ENCODE results near the gene VAV2. TPM values are rescaled to one million over a fixed set of nuclear protein-coding genes. Genes with fewer than 3 reads are reported as not detected.

Gene VAV2
- total and polyA plus RNA-seq, 2 donors, result 9.8 to 13.7 TPM

- DNase-seq (ENCODE audit: extremely low spot score), result no peak
- peaks cover 1% of the 10 kb centered on the region for H3K4me1 ChIP-seq (ENCODE audit: insufficient read depth)
- no peak overlapping the region for H3K27ac ChIP-seq (ENCODE audit: low read depth)
- no peak overlapping the region for H3K4me3 ChIP-seq (ENCODE audit: low read depth, low read length)
- 60% methylated on average over 14 of the region's 14 CpGs for WGBS
- H3K36me3 ChIP-seq (ENCODE audit: insufficient read depth), result no peaks in the 10 kb centered on the region
These were observed 37.1 kb downstream of the VAV2 start for GRCh38 chr9:133954862-133955529.

- no peak for DNase-seq (ENCODE audit: extremely low spot score)
- WGBS, result 95% methylated on average over 29 of the region's 29 CpGs
- Histone ChIP-seq H3K27ac (ENCODE audit: low read depth) (no peak overlapping the region), H3K4me1 (ENCODE audit: insufficient read depth) (peaks cover 1% of the 10 kb centered on the region), H3K36me3 (ENCODE audit: insufficient read depth) (no peaks in the 10 kb centered on the region), H3K4me3 (ENCODE audit: low read depth, low read length) (no peak overlapping the region)
These were observed 38.0 kb downstream of the VAV2 start for GRCh38 chr9:133953976-133954709.

- Histone ChIP-seq H3K4me1 (ENCODE audit: insufficient read depth) (peaks cover 1% of the 10 kb centered on the region), H3K36me3 (ENCODE audit: insufficient read depth) (no peaks in the 10 kb centered on the region), H3K27ac (ENCODE audit: low read depth) (no peak overlapping the region), H3K4me3 (ENCODE audit: low read depth, low read length) (no peak overlapping the region)
- no peak for DNase-seq (ENCODE audit: extremely low spot score)
- WGBS, result 97% methylated on average over 4 of the region's 4 CpGs
These were observed 38.5 kb downstream of the VAV2 start for GRCh38 chr9:133953621-133953975.

GRCh38 chr9:133952598-133953550 is 39.2 kb downstream of the VAV2 start:
- DNase-seq (ENCODE audit: extremely low spot score), result no peak
- no peaks in the 10 kb centered on the region for H3K36me3 ChIP-seq (ENCODE audit: insufficient read depth)
- peaks cover 1% of the 10 kb centered on the region for H3K4me1 ChIP-seq (ENCODE audit: insufficient read depth)
- no peak overlapping the region for H3K27ac ChIP-seq (ENCODE audit: low read depth)
- H3K4me3 ChIP-seq (ENCODE audit: low read depth, low read length), result no peak overlapping the region
- WGBS, result 96% methylated on average over 18 of the region's 18 CpGs

- no peak for DNase-seq (ENCODE audit: extremely low spot score)
- Histone ChIP-seq H3K36me3 (ENCODE audit: insufficient read depth) (no peaks in the 10 kb centered on the region), H3K4me1 (ENCODE audit: insufficient read depth) (peaks cover 1% of the 10 kb centered on the region), H3K27ac (ENCODE audit: low read depth) (no peak overlapping the region), H3K4me3 (ENCODE audit: low read depth, low read length) (no peak overlapping the region)
- 92% methylated on average over 8 of the region's 8 CpGs for WGBS
These were observed 40.9 kb downstream of the VAV2 start for GRCh38 chr9:133951265-133951664.

GRCh38 chr9:133950629-133951111 is 41.5 kb downstream of the VAV2 start:
- H3K4me3 ChIP-seq (ENCODE audit: low read depth, low read length), result no peak overlapping the region
- H3K36me3 ChIP-seq (ENCODE audit: insufficient read depth), result no peaks in the 10 kb centered on the region
- no peak for DNase-seq (ENCODE audit: extremely low spot score)
- WGBS, result 59% methylated on average over 25 of the region's 25 CpGs
- H3K27ac ChIP-seq (ENCODE audit: low read depth), result no peak overlapping the region
- peaks cover under 1% of the 10 kb centered on the region for H3K4me1 ChIP-seq (ENCODE audit: insufficient read depth)

GRCh38 chr9:133950192-133950591 is 41.9 kb downstream of the VAV2 start:
- DNase-seq (ENCODE audit: extremely low spot score), result no peak
- Histone ChIP-seq H3K27ac (ENCODE audit: low read depth) (no peak overlapping the region), H3K36me3 (ENCODE audit: insufficient read depth) (no peaks in the 10 kb centered on the region), H3K4me1 (ENCODE audit: insufficient read depth) (no peaks in the 10 kb centered on the region), H3K4me3 (ENCODE audit: low read depth, low read length) (no peak overlapping the region)
- WGBS, result 76% methylated on average over 13 of the region's 13 CpGs

GRCh38 chr9:133949486-133950061 is 42.5 kb downstream of the VAV2 start:
- Histone ChIP-seq H3K36me3 (ENCODE audit: insufficient read depth) (no peaks in the 10 kb centered on the region), H3K4me1 (ENCODE audit: insufficient read depth) (no peaks in the 10 kb centered on the region), H3K27ac (ENCODE audit: low read depth) (no peak overlapping the region), H3K4me3 (ENCODE audit: low read depth, low read length) (no peak overlapping the region)
- no peak for DNase-seq (ENCODE audit: extremely low spot score)
- WGBS, result 91% methylated on average over 14 of the region's 14 CpGs

GRCh38 chr9:133948561-133949485 is 43.3 kb downstream of the VAV2 start:
- Histone ChIP-seq H3K36me3 (ENCODE audit: insufficient read depth) (no peaks in the 10 kb centered on the region), H3K4me3 (ENCODE audit: low read depth, low read length) (no peak overlapping the region), H3K27ac (ENCODE audit: low read depth) (no peak overlapping the region), H3K4me1 (ENCODE audit: insufficient read depth) (no peaks in the 10 kb centered on the region)
- no peak for DNase-seq (ENCODE audit: extremely low spot score)
- 91% methylated on average over 31 of the region's 31 CpGs for WGBS

GRCh38 chr9:133948131-133948530 is 44.0 kb downstream of the VAV2 start:
- Histone ChIP-seq H3K4me1 (ENCODE audit: insufficient read depth) (no peaks in the 10 kb centered on the region), H3K36me3 (ENCODE audit: insufficient read depth) (no peaks in the 10 kb centered on the region), H3K27ac (ENCODE audit: low read depth) (no peak overlapping the region), H3K4me3 (ENCODE audit: low read depth, low read length) (no peak overlapping the region)
- DNase-seq (ENCODE audit: extremely low spot score), result no peak
- WGBS, result 85% methylated on average over 16 of the region's 16 CpGs

- 92% methylated on average over 18 of the region's 18 CpGs for WGBS
- Histone ChIP-seq H3K4me1 (ENCODE audit: insufficient read depth) (no peaks in the 10 kb centered on the region), H3K36me3 (ENCODE audit: insufficient read depth) (no peaks in the 10 kb centered on the region), H3K4me3 (ENCODE audit: low read depth, low read length) (no peak overlapping the region), H3K27ac (ENCODE audit: low read depth) (no peak overlapping the region)
- no peak for DNase-seq (ENCODE audit: extremely low spot score)
These were observed 45.2 kb downstream of the VAV2 start for GRCh38 chr9:133946840-133947486.

All from urinary bladder (tissue), 4 donors.